HepG2 (cell line): ENCODE results near the gene HDAC3. TPM values are rescaled to one million over a fixed set of nuclear protein-coding genes. Genes with fewer than 3 reads are reported as not detected.

Source experiments
- ATAC-seq: fragments of 200-7000 bp; cut with Tn5 transposase; 3 replicates; pipeline ENCODE4 v1.9.1; 2020; ENCODE audit warnings: mild to moderate bottlenecking, moderate library complexity
- BruUV-seq: library from RNA; stranded (reverse); fragments of 400-500 nt; replicated peaks from 2 replicates; lab custom pipeline; 2021; lab: Mats Ljungman, UMichigan
- CTCF ChIA-PET: fragments of 300-600 bp; formaldehyde crosslinking; extraction: SDS; loops from one replicate; lab custom pipeline; 2021; ENCODE audit warnings: low total read pairs, inconsistent platforms, low intra/inter-chr PET ratio; lab: Yijun Ruan, JAX
- POLR2A ChIA-PET: fragments of 350-600 bp; sonication (Branson Sonifier 250); formaldehyde crosslinking; loops from one replicate; lab custom pipeline; 2020; ENCODE audit warnings: antibody characterized with exemption, inconsistent platforms; lab: Yijun Ruan, JAX
- DNase-seq: peaks from one replicate; pipeline ENCODE4 v3.0.0-alpha.2; 2015; ENCODE audit warnings: low spot score
- FAIRE-seq: peaks from 3 replicates; lab custom pipeline; 2011; peaks lifted over from hg19 to GRCh38; lab: Jason Lieb, UNC
- H2AFZ ChIP-seq: one replicate; pipeline ENCODE4 v1.6.1; 2011; ENCODE audit warnings: low read length, inconsistent platforms
- H3K27ac ChIP-seq: fragments of 300-600 bp; 3 replicates; pipeline ENCODE4 v1.8.0; 2011; ENCODE audit warnings: mixed run types, mild to moderate bottlenecking, mixed read lengths, low read length, inconsistent platforms; ENCODE audit not compliant: insufficient read depth; ENCODE audit errors: extremely low read length
- H3K27me3 ChIP-seq, 2 experiments: fragments of 200-600 bp in 1 of 2; 2 replicates in 1 of 2; 3 replicates in 1 of 2; pipeline versions ENCODE4 v1.6.0 to v1.8.0; 2011; ENCODE audit warnings: low read length in 2 of 2, mild to moderate bottlenecking in 2 of 2, moderate library complexity in 2 of 2, inconsistent platforms in 1 of 2; ENCODE audit not compliant: insufficient read depth in 2 of 2, control insufficient read depth in 1 of 2
- H3K36me3 ChIP-seq, 2 experiments: fragments of 200-600 bp in 1 of 2; replicated peaks in 1 of 2; 2 replicates in 1 of 2; 3 replicates in 1 of 2; pipeline versions ENCODE4 v1.5.1 to v1.8.0; 2011; ENCODE audit warnings: low read length in 2 of 2, inconsistent platforms in 1 of 2; ENCODE audit not compliant: insufficient read depth in 2 of 2, control insufficient read depth in 1 of 2
- H3K4me1 ChIP-seq: 2 replicates; pipeline ENCODE4 v1.5.1; 2012; ENCODE audit warnings: low read length, inconsistent platforms; ENCODE audit not compliant: insufficient read depth
- H3K4me2 ChIP-seq: 2 replicates; pipeline ENCODE4 v1.6.0; 2011; ENCODE audit warnings: low read depth, low read length, inconsistent platforms
- H3K4me3 ChIP-seq, 3 experiments: fragments of 200-600 bp in 1 of 3; sonication (generic), shearing (Covaris generic) in 1 of 3; replicated peaks in 1 of 3; 2 replicates each; pipeline ENCODE4 v1.5.1; 2011 to 2016; ENCODE audit warnings: low read length in 3 of 3, inconsistent platforms in 2 of 3, low read depth in 2 of 3, mild to moderate bottlenecking in 2 of 3, control low read depth in 1 of 3, mixed read lengths in 1 of 3; ENCODE audit not compliant: insufficient read depth in 1 of 3
- H3K79me2 ChIP-seq: one replicate; pipeline ENCODE4 v1.6.1; 2011; ENCODE audit warnings: low read length, inconsistent platforms; ENCODE audit not compliant: insufficient read depth
- H3K9ac ChIP-seq: 2 replicates; pipeline ENCODE4 v1.6.0; 2011; ENCODE audit warnings: mild to moderate bottlenecking, low read depth, low read length, inconsistent platforms; ENCODE audit not compliant: insufficient read depth
- H3K9me3 ChIP-seq: 2 replicates; pipeline ENCODE4 v1.5.1; 2012; ENCODE audit warnings: mild to moderate bottlenecking, low read length
- H4K20me1 ChIP-seq: 2 replicates; pipeline ENCODE4 v1.6.0; 2011; ENCODE audit warnings: inconsistent platforms, mild to moderate bottlenecking, low read length, moderate library complexity; ENCODE audit not compliant: insufficient read depth
- CEBPZ ChIP-seq: IDR thresholded peaks from 2 replicates; pipeline ENCODE4 v1.6.1; 2012; ENCODE audit warnings: low read length, improper control_type of control experiment
- CREB1 ChIP-seq, 2 experiments: fragments of 450-650 bp in 1 of 2; IDR thresholded peaks; 2 replicates each; pipeline ENCODE4 v1.6.1; 2016 to 2017; ENCODE audit warnings: control low read depth in 1 of 2, mild to moderate bottlenecking in 1 of 2, missing compliant biosample characterization in 1 of 2, missing genetic modification characterization in 1 of 2
- GZF1 ChIP-seq: sonication (generic); formaldehyde crosslinking; IDR thresholded peaks from 2 replicates; pipeline ENCODE4 v1.5.1; 2020; ENCODE audit warnings: mild to moderate bottlenecking, missing genetic modification reagents
- HMGXB3 ChIP-seq: sonication (generic); formaldehyde crosslinking; IDR thresholded peaks from 2 replicates; pipeline ENCODE4 v1.4.0; 2020; ENCODE audit warnings: missing genetic modification reagents, borderline replicate concordance
- MAZ ChIP-seq, 2 experiments: sonication (generic) in 1 of 2; formaldehyde crosslinking in 1 of 2; IDR thresholded peaks; 2 replicates each; pipeline versions ENCODE4 v1.5.0 to v1.6.1; 2012 to 2020; ENCODE audit warnings: low read depth in 2 of 2, mild to moderate bottlenecking in 2 of 2, borderline replicate concordance in 1 of 2, improper control_type of control experiment in 1 of 2, low read length in 1 of 2, missing genetic modification reagents in 1 of 2, moderate library complexity in 1 of 2
- MTF2 ChIP-seq: sonication (generic); formaldehyde crosslinking; IDR thresholded peaks from 2 replicates; pipeline ENCODE4 v1.5.0; 2020; ENCODE audit warnings: missing genetic modification reagents, borderline replicate concordance
- NCOA1 ChIP-seq: sonication (generic); formaldehyde crosslinking; IDR thresholded peaks from 2 replicates; pipeline ENCODE4 v1.9.0; 2021; ENCODE audit warnings: missing genetic modification reagents
- ZNF282 ChIP-seq: fragments of 450-650 bp; IDR thresholded peaks from 2 replicates; pipeline ENCODE4 v1.6.1; 2018; ENCODE audit not compliant: partially characterized antibody
- ZNF34 ChIP-seq: sonication (generic); formaldehyde crosslinking; IDR thresholded peaks from 2 replicates; pipeline ENCODE4 v1.4.0; 2020; ENCODE audit warnings: mild to moderate bottlenecking, missing genetic modification reagents, borderline replicate concordance
- ZNF44 ChIP-seq: sonication (generic); formaldehyde crosslinking; IDR thresholded peaks from 2 replicates; pipeline ENCODE4 v1.5.1; 2020; ENCODE audit warnings: mild to moderate bottlenecking, missing genetic modification reagents
- ZNF740 ChIP-seq: sonication (generic); formaldehyde crosslinking; IDR thresholded peaks from 2 replicates; pipeline ENCODE4 v1.4.0; 2020; ENCODE audit warnings: missing genetic modification reagents
- ZNF800 ChIP-seq: sonication (generic); formaldehyde crosslinking; IDR thresholded peaks from 2 replicates; pipeline ENCODE4 v1.4.0; 2020; ENCODE audit warnings: missing genetic modification reagents
- WGBS: methylation state at CpG from one replicate; pipeline ENCODE4 v1.1.6; 2017; ENCODE audit warnings: low lambda C conversion rate; 5-methylcytosine and 5-hydroxymethylcytosine counted together
- in situ Hi-C: cut with HindIII; loops from 2 replicates; pipeline ENCODE4 v1.10.0; 2017; ENCODE audit warnings: low pct_unique_long_range_greater_than_20kb; ENCODE audit not compliant: extremely low pct_ligation_motif_present
- intact Hi-C: fragments of 100-400 bp; cut with micrococcal nuclease; formaldehyde crosslinking; loops from one replicate; pipeline ENCODE4 v1.10.0; 2022; ENCODE audit not compliant: unreplicated experiment
- polyA plus RNA-seq, 8 experiments: library from polyadenylated mRNA; depleted of rRNA in 3 of 8; stranded (reverse) in 7 of 8; unstranded in 1 of 8; fragments of >200 nt; fragmentation: Illumina TruSeq in 4 of 8; extraction: Trizol in 4 of 8; gene quantifications; 2 replicates each; pipeline versions ENCODE4 v1.2.1 to v1.2.3, GENCODE V29; 2011 to 2016; ENCODE audit warnings: low read depth in 4 of 8, missing spikeins in 1 of 8, mixed read lengths in 1 of 8; ENCODE audit not compliant: insufficient read depth in 1 of 8
- total RNA-seq, 5 experiments: library from RNA; depleted of rRNA; stranded (reverse); fragments of >200 nt; fragmentation: Illumina TruSeq; extraction: Trizol; gene quantifications; 2 replicates each; pipeline ENCODE4 v1.2.3, GENCODE V29; 2016; ENCODE audit warnings: low read depth in 1 of 5

Gene HDAC3
- total and polyA plus RNA-seq, 2 of the 13 experiments (the other 11 are each of a cell fraction or from before 2014, with no cell fraction given) = 84.0 to 94.1 TPM

GRCh38 chr5:141628175-141628788 lies 8.4 kb downstream of the HDAC3 start:
- H4K20me1 ChIP-seq = no peaks in the 10 kb centered on the region
- no peak overlapping the region for H2AFZ ChIP-seq
- ChIA-PET CTCF (no interaction called here), POLR2A (interaction anchor here (2.5 kb wide), 1 partner anchor 8 kb away, joined by 7 read pairs; the partner anchor contains the start of genes HDAC3 and RELL2)
- no peaks in the 10 kb centered on the region for H3K9me3 ChIP-seq
- DNase-seq (no peak), ATAC-seq (no peak), FAIRE-seq (no peak)
- peaks cover 31 to 69% of the 10 kb centered on the region in 2 experiments for H3K36me3 ChIP-seq
- peaks cover 11% of the 10 kb centered on the region for H3K4me1 ChIP-seq
- peaks cover 18% of the 10 kb centered on the region for H3K79me2 ChIP-seq
- no TSS peak for BruUV-seq
- intact Hi-C loops (no loop called here), in situ Hi-C loops (no loop called here)
- H3K9ac ChIP-seq = no peak overlapping the region
- 100% methylated on average over 6 of the region's 6 CpGs for WGBS
- H3K27me3 ChIP-seq = no peaks in the 10 kb centered on the region
- no peak overlapping the region for H3K27ac ChIP-seq
- no peak overlapping the region for H3K4me2 ChIP-seq
- H3K4me3 ChIP-seq = no peak overlapping the region
- TF ChIP-seq GZF1 (CRISPR knock-in tag) (no peak), ZNF34 (CRISPR knock-in tag) (no peak), HMGXB3 (CRISPR knock-in tag) (no peak), ZNF44 (CRISPR knock-in tag) (no peak), ZNF282 (no peak), MAZ (IDR thresholded peaks at IDR 0.05; ENCODE audit: borderline replicate concordance, low read depth, low read length) (no peak), MAZ (CRISPR knock-in tag; IDR thresholded peaks at IDR 0.05; ENCODE audit: low read depth) (no peak), ZNF740 (CRISPR knock-in tag) (no peak), CEBPZ (no peak), NCOA1 (no peak), MTF2 (CRISPR knock-in tag) (no peak), CREB1 (IDR thresholded peaks at IDR 0.05) (no peak), CREB1 (CRISPR knock-in tag; IDR thresholded peaks at IDR 0.05) (no peak), ZNF800 (no peak)
